ENCODE measurements around the gene C10orf105.

C10orf105 gene

DNA sequence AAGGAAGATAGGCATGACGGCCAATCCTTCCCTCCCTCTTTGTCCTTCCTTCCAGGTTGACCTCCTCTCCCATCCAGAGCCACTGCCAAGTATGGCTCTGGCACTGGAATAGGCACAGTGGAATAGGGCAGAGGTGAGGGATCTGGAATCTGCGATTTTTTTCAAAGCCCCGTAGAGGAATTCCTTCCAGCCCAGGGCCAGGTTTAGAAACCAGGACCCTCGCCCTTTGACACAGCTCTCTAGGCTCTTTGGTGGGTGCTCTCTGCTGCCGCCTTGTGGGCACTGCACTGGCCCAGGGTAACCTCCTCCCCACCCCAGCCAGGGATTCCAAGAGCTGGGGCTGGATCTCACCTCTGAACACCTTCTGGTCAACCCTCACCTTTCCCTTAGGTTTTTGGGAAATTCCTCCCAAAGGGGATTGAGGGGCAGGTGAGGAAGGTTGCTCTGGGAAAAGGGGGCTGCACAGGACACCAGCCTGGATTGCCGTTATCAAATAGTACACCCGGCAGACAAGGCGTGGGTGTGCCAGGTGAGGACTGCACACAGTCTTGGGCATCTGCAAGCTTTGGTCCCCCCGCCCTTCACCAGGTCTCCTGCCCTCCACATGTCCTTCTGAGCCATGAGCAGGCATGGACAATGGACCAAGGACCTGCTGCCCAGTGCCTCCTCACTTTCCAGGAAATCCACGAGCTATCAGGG lies 22.8 kb downstream of the C10orf105 start:
- DNase-seq: peak; percentile 79

DNA sequence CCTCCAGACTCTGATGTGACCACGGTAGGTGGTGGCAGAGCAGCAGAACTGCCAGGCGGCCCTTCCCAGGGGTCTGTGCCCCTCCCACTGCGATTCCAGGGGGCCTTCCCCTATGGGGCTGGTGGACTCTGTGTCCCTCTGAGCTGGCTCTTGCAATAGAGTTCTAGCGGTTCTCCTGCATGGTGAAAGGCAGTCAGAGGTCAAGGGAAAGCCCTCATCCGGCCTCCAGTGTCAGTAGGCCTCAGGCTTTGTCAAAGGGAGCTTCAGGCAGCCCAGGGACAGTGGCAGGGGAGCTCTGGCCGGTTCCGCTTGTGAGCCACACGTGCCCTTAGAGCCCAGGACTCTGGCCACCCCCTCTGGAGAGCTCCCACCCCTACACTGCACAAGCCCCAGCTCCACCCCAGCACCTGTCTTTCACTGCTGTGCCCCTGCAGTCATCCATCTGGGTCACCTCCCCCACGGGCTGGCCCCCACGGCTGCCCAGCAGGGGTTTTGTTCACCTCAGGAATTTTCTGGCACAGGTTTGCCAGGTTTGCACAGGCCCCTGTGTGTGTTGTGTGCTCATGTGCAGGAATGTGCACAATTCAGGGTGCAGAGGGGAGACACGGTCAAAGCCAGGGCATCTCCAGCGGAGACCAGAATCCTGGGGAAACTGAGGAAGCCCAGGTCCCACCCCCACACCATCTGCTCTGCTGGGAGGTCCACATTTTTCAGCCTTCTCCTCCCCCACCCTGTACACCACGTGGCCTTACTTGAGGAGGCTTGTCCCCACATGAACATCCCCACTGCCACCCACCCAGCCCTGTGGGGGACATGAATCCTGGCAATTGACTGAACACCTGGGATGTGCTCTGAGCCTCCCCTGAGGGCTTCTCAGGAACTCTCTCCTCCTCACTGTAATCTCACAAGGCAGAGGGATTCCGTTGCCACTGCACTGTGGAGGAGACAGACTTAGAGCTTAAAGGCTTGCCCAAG lies 23.8 kb downstream of the C10orf105 start:
- no peak for DNase-seq

DNA sequence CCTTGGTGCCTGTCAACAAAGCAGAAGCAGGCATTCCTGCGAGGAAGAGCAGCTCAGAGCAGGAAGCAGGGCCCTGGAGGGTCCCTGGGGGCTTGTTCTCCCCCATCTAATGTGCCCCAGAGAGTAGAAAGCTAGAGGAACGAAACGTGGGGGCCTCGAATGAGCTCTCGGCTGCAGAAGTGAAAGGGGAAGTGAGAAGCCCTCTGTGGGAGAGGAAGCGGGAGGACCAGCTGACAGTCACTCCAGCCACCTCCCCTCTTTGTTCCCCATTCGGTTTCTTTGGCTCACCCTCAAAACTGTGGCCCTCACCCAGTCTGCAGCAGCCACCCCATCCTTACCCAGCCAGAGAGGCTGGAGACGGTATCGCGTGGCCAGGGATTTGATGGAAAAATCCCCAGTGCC lies 25.0 kb downstream of the C10orf105 start:
- no peak for DNase-seq

DNA sequence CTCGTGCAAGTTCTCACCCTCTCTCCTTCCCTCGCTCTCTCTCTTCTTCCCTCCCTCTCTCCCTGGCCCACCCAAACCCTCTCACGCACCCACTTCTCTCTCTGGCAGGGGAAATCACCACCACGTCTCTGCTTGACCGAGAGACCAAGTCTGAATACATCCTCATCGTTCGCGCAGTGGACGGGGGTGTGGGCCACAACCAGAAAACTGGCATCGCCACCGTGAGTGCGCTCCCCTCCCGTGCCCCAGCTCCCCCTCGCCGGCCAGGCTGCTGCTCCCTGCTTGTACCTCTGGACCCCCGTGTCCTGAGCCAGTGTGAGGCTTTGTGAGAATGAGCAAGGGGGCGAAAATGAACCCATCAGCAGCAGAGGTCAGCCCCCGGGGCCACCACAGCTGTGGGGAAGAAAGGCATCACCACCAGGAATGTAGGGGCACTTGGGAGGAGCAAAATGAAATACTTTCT lies 25.5 kb downstream of the C10orf105 start:
- DNase-seq: no peak

DNA sequence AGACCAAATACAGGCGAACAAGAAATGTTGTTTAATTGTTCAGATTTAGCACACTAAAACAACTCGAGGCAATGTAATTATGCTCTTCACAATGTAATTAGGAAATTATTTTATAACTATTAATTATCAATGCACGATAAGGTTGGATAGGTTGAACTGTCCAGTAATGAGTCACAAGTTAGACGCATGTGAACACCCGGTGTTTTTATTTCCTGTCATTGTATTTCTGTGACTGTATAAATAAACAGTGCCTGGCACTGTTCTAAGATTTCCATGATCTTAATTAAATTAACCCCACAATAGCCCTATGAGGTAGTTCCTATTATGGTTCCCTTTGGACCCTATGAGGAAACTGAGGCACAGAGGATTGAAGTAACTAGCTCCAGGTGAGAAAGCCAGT lies 26.2 kb downstream of the C10orf105 start:
- no peak for DNase-seq

DNA sequence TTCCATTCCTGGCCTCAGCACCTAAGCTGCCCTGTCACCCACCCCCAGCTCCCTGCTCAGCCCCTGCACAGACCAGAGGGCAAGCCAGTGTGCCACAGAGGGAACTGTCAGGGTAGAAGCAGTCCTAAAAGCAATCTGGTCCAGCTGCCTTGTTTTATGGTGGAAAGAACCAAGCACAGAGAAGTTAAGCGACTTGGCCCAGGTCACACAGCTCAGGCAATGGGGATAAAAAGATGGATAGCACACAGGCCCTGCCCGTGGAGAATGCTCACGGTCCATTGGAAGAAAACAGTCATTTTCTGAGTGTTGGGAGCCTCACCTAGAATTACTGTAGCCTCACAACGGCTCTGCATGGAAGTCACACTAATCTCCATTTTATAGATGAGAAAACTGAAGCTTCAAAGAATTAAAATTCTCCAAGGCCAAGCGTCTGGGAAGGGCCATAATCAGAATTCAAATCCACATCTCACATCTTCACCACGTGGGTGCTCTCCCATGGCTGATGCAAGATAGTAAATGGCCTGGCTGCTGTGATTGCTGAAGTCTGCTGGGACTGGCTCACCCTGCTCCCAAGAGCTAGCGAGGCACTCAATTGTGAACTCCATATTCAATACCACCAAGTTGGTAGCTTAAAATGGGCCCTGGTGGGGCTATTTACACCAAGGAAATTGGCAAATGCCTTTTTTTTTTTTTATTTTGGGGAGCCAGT lies 26.8 kb downstream of the C10orf105 start:
- DNase-seq: no peak

DNA sequence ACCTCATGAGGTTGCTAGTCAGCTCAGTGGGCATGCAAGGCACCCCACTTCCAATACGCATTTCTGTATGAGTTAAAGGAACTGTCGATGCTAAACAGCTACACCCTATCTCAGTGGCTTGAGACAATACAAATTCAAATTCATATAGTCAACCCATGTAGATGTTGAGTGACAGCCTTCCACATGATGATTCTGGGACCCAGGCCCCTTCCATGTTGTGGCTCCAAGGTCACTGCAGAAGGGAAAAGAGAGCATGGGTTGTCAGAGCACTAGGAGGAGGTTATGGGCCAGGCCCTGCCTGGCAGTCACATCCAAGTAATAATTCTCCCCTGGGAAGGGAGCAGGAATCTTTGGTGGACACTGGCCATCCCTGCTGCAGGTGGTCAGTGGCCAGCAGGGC lies 28.2 kb downstream of the C10orf105 start:
- DNase-seq: no peak

DNA sequence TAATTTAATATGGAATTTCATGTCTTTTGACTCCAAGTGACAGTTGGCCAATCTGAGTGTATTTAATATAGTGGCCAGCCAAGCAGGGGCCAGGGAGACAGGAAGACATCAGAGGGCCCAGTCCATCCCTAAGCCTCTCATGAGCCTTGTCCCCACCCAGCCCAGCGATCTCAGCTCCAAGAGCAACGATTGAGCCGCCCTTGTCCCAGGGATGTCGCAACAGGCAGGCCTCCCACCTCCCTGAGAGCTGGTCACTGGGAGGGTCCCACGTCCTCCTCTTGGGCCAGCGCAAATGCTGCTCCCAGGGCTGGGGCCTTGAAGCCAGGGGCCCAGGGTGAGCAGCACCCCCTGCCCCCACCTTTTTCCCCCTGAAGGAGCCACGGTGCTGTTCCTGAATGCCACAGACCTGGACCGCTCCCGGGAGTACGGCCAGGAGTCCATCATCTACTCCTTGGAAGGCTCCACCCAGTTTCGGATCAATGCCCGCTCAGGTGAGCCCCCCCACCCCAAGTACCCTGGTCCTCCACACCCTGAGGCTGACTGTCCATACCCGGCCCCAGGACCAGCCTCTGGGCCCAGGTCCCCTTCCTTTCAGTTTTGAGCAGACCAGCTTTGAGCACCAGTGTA lies 29.4 kb downstream of the C10orf105 start:
- DNase-seq: no peak

DNA sequence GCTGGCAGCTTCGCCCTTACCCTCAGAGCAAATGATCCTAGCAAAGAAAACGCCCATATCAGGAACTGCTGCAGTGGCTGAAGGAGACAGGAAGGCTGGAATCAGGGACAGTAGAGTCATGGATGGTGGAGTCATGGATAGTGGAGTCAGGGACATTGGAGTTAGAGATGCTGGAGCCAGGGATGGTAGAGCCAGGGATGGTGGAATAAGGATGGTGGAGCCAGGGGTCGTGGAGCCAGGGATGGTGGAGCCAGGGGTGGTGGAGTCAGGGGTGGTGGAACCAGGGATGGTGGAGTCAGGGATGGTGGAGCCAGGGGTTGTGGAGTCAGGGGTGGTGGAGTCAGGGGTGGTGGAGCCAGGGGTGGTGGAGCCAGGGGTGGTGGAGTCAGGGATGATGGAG lies 31.3 kb downstream of the C10orf105 start:
- DNase-seq: no peak

DNA sequence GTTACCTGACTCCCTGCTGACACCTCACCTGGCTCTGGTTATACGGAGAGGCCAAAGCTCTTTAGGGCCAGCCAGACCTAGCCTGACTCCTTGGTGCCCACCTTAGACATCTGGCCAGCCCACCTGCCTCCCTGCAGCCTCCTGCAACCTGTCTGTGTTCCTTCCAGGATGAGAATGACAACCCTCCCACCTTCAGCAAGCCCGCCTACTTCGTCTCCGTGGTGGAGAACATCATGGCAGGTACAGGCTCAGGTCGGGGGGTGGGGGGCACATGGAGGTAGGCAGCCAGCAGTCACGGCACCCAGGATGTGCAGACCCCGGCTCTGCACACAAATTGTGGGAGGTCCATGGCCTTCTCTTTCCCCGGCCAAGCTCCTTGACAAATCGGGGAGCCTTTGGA lies 32.1 kb downstream of the C10orf105 start:
- DNase-seq: no peak

DNA sequence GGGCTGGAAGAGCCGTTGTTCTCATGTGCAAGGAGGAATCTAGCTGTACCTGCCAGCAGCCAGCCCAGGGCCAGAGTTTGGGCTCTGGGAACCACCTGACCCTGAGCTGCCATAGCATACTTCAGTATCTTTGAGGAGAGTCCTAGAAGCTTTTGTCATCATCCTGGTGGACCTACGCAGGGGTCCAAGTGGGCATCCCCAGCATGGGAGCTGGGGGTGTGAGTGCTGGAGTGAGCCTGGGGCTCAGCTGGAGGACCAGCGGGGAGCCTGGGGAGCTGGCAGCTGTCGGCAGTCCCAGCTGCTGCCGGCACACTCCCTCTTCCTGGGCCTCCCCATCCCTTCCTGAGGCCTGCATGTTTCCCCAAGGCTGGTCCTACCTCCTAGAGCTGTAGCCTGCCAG lies 32.5 kb downstream of the C10orf105 start:
- DNase-seq: peak; percentile 41

DNA sequence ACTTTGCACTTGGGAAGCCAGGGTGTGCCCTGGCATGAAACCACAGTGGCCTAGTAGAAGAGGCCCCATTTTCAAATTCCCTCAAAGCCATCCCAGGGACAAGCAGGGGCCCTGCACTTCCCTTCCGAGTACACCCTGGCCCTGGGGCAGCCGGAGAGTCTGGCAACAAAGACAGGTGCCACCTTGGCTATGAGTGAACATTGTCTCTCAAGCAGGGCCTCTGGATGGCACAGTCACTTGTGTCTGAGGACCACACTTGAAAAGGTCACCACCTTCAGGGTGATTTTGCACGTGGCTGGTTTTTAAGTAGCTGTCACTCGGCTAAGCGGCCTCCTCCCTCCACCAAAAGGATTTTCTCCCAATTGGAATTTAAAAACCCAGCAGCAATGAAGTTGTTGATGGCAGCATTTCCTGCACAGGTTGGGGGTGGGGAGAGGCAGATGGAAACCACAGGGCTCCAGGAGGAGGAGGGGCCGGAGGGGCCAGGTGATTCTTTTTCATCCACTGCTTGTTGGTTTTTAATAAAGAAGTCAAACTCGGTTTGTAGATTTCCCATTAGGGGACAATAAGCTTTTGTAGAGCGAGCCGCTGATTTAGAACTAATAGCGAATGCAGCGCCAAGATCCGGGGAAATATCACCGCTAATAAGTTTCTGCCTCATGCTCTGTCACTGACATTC lies 33.9 kb downstream of the C10orf105 start:
- peak; percentile 61 for DNase-seq

DNA sequence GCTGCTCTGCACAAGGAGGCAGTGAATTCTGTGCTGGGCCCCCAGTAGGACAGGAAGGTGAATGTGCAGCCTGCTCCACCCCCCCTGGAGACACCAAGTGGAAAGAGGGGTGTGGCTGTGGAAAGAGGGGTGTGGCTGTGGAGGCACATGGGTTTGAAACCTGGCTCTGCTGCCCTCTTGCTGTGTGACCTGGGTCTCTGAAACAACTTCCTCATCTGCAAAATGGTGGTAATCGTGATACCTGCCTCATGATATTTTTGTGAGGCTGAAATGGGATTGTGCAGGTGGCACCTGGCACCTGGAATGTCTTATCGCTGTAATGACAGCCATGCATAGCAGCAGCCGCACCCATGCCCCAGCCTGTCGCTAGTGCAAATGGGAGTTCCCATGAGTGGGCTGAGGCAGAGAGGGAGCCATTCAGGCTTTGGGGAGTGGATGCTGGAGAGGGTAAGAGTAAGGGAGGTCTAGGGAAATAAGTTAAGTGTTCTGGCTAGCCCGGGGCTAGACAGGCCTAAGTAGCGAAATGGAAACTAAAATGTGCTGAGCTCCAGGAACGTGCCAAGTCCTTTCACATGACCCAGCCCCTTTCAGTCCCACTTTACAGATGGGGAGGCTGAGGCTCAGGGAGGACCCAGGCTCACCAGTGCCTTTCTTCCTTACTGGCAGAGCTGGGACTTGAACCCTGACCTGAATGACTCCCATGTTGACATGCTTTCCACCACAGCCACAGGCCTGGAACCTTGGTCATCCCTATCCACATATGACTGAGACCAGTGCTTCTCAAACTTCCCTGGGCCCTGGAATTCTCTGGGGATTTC lies 35.0 kb downstream of the C10orf105 start:
- no peak for DNase-seq

DNA sequence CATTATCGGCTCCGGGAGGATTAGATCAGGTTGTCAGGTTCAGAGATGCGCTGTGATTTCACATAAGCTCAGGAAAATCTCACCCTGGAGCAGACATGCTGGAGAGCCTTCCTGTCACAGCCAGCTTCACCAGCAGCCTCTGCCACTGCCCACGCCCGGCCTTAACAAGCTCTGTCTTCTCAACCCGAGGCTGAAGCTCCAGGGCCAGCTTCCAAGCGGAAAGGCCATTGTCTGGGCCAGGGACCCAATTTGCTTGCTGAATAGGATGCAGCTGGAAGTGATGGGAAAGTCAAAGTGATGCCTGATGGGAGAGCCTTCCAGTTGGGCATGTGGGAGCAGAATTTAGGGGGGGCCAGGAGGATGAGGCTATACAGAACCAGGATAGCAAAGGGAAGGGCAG lies 36.3 kb downstream of the C10orf105 start:
- DNase-seq: peak; percentile 9

DNA sequence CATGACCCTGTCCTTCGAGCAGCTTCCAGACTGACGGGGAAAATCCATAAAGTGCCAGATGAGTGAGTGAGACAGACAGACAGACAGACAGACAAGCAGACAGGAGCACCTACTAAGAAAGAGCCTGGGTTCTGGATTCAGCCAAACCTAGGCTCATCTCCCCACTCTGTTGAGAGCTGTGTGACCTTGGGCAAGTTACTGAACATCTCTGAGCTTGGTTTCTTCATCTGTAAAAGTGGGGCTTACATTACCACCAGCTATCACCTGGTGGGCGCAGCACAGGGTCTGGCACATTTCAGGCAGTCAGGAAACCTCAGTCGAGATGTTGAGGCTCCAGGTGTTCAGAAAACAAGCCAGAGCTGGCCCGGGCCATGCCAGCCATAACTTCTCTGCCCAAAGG lies 37.6 kb downstream of the C10orf105 start:
- DNase-seq: no peak

DNA sequence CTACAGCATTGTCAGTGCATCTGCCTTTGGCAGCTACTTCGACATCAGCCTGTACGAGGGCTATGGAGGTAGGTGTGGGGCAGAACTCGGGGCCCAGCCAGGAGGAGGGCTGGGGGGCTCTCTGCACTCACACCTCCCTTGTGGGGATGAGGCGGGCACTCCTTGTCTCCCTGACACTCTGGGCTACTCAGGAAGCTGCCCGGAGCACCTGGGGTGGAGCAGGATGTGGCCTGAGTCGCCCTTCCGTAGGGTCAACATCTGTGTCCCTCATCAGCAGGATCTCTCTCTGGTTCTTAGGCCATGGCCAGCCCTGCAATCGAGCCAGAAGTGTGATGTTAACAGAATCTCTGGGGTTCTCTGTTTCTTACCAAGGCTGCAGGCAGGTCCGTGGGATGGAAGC lies 40.2 kb downstream of the C10orf105 start:
- no peak for DNase-seq

DNA sequence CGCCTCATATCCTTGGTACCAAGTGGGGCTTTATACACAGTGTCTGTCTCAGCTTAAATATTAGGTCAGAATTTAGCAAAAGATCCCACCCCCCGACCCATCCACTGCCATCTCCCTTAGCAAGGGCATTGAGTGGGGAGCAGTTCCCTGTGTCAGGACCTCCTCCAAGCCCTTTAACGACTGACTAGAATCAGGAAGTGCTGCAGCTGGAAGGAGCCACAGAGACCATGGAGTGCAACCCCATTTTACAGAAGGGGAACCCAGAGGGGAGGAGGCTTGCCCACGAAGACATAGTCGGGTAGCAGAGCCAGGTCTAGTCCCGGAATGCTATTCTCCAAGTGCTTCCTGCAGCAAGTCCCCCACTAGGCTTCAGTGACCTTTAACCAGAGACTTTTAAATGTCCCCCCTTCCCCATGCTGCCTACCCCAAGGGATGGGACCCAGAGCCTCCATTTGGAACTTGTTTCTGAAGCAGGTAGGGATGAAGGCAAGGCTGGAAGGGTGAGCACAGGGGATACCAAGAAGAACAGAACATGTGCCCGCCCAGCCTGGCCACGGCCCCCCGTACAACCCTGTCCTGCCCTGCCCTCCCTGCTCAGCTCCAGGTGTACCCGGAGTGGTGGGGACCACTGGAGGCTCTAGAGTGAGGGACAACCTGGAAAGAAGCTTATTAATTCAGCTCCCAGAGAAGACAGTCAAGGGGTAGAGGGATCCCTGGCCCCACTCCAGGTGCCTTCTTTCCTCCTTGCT lies 41.3 kb downstream of the C10orf105 start:
- DNase-seq: no peak

DNA sequence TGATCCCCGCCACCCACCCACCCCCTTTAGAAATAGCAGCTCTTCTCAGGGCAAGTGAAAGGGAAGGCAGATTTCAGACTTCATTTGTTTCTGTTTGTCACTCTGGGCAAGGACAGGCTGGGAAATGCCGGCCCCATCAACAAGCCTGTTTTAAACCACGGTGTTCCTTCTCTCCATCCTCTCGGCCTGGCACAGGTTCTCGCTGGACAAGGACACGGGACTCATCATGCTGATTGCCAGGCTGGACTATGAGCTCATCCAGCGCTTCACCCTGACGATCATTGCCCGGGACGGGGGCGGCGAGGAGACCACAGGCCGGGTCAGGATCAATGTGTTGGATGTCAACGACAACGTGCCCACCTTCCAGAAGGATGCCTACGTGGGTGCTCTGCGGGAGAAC lies 42.3 kb downstream of the C10orf105 start:
- no peak for DNase-seq

DNA sequence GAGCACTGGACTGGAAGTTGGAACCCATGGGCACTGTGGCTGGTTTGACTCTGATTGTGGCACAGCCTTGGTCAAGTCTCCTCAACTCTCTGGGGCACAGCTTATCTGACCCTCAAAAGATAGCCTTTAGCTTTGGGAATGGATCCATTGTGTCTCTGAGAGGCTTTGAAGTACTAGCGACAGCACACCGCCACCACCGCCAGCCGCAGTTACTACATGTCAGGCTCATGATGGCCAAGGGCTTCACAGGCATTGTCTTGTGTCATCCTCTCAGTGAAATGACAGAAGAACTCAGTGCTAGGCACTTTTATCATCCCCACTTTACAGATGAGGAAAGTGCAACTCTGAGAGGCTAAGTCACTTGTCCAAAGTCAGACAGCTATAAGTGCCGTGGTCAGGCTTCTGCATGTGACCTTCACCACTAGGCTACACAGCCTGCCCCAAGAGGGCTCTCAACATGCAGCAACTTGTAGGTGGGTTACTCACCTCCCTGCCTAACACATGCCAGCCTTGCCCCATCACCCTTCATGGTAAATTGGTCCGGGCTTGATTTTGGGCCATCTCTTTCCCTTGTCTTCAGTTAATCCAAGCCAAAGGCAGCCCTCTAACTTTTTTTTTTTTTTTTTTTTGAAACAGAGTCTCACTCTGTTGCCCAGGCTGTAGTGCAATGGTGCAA lies 44.1 kb downstream of the C10orf105 start:
- DNase-seq: no peak
